ENCODE results near the gene ADGRF1.
"Not testable (repeated sequence)": the region's sequence is repeated elsewhere in the genome, so short reads cannot be mapped to it uniquely, and the experiment has no call there.

The ADGRF1 gene

GRCh38 chr6:47061309-47062300 is 19.5 kb upstream of the ADGRF1 start:
- DNase-seq = peak; percentile 80

DNA sequence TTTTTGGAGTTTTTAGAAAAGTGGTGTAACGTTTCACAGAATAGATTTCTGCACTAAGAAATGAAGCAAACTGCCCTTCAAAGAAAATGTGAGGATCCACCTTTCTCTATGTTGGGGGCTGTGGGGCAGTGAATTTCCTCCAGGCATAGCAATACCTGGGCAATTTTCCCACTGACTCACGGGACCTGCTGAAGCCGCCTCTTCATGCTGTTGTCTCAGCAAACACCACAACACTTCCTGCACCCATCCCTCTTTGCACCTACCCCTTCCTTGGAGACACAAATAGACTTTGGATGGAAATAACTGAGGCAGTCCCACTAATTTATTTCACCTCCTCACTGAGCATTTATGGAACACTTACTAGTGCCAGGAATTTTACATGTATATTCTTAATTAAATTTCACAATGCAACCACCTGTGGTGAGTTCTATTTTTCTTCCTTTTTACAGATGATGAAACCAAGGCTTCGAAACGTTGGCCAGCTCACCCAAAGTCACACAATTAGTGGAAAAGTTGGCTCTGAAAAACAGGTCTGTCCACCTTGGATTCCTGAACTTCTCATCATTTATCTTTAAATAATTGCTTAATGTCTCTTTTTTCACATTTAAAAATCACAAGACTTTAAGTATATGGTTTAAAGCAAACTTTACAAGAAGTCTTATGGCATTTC is 17.2 kb upstream of the ADGRF1 start:
- DNase-seq = no peak

GRCh38 chr6:47057830-47058540 is 15.9 kb upstream of the ADGRF1 start:
- no peak for DNase-seq

GRCh38 chr6:47056832-47057231 is 14.7 kb upstream of the ADGRF1 start:
- DNase-seq = no peak

- not testable (repeated sequence) for DNase-seq
These were observed 12.2 kb upstream of the ADGRF1 start for GRCh38 chr6:47054302-47054701.

GRCh38 chr6:47048638-47049037 is 6.5 kb upstream of the ADGRF1 start:
- DNase-seq = no peak

- peak; percentile 90 for DNase-seq
These were observed 5.6 kb upstream of the ADGRF1 start for GRCh38 chr6:47047479-47048407.

DNA sequence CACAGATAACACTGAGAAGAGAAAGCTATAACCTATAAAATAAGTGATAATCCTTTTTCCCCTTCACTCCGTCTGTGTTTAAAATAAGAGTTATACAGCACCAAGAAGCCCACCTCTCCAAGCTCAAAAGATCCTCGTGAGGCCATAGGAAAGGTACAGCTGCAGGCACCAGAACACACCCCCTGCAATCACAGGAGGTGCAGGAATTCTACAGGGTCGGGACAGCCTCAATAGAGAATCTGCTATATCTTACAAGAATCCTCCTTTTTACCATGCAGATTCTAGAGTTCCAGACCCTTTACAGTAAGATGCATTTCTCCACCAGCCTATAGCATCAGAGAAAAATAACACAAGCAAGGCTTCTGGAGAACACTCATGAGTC is 5.0 kb upstream of the ADGRF1 start:
- DNase-seq = no peak

GRCh38 chr6:47044397-47044796 is 2.3 kb upstream of the ADGRF1 start:
- no peak for DNase-seq

DNA sequence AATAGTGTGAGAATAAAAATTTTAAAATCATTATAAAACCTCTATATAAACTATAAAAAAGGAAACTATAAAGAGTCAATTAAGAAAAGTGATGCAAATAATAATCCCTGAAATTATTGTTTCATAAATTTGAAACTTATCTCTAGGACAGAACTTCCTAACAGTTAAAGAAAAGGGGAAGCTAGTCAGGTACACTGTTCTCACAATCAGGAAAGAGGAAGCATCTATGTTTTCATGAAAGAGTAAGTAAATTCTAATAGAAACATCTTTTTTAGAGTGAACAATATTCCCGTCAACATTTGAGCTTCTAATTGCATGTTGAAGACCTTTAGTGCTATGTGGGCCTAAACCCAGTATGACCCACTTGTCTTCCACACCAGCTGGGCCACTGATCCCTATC is 1.2 kb upstream of the ADGRF1 start:
- no peak for DNase-seq

DNA sequence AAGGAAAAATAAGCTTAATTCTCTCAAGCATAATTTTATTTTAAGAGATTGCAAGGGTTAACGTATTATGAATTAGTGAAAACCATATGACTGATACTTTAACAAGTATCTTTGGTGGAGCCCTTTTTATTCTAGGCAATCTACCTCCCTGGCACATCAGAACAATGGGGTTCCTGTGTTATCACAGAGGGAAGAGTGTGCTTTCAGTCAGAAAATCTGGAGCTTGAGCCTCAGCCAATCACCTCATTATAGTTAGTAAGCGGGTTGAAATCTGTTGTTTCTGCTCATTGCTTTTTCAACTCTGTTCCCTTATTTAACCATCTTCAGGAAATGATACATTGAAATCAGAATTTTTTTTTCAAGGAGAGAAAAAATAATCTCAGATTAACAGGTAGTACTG is 391 bp downstream of the ADGRF1 start:
- DNase-seq = no peak

DNA sequence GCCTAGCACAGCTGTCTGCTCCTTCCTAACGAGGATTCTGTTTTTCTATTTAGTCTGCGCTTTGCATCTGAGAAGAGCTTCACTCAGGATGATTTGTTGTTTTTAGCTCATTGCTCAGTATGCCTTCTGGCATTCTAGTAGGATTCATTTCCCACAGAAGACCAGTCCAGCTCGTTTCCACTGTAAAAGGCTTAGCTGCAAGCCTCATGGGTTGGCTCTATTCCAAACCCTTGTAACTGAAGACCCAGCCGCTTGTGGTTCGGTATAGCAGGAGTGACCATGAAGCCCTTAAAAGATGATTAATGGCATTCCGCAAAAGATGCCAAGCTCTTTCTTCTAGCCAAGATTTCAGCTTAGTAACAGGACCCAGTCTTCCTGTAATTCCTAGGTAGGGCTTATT is 7.2 kb downstream of the ADGRF1 start:
- peak; percentile 76 for DNase-seq

GRCh38 chr6:47034421-47034820 is 7.7 kb downstream of the ADGRF1 start:
- DNase-seq = no peak

- DNase-seq = no peak
These were observed 9.0 kb downstream of the ADGRF1 start for GRCh38 chr6:47032974-47033765.

- no peak for DNase-seq
These were observed 10.5 kb downstream of the ADGRF1 start for GRCh38 chr6:47031656-47032055.

GRCh38 chr6:47029865-47030561 is 12.1 kb downstream of the ADGRF1 start:
- DNase-seq = no peak

GRCh38 chr6:47028835-47029360 is 13.2 kb downstream of the ADGRF1 start:
- DNase-seq = no peak

- no peak for DNase-seq
These were observed 14.8 kb downstream of the ADGRF1 start for GRCh38 chr6:47027315-47027714.

GRCh38 chr6:47026679-47027078 is 15.5 kb downstream of the ADGRF1 start:
- DNase-seq = no peak

DNA sequence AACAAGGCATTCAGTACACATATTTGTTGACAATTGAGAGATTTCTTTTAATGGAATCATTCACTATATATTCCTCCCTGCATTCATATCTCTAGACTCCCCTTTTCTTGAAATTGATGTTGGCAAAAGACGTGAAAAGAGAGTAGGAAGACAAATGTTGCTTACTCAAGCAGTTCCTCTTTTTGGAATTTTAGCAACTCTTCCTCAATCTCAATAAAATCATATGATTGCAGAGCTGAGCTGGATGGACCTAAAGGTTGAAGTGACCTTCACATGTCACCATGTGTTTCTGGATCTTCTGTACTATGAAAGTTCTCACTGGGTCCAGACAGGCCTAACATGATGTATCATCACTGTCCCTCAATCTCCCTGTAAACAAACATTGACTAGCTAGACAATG is 18.6 kb downstream of the ADGRF1 start:
- no peak for DNase-seq

DNA sequence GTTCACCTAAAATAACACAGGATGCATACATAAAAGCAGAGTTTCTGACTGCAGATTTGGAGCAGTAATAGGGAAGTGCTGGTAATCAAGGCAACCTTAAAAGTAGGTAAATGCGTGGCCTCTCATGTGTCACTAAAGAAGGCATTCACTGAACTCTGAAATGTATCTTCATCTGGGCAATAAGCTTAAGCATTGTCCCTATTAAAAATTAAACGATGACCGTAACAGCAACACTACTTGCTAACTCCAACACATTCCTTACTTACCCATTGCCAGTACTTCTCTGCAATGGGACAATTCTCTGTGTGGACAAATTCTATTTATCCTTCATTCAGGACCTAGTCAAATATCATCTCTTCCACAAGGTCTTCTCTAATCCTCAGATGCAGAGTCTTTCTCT is 19.9 kb downstream of the ADGRF1 start:
- no peak for DNase-seq

Data from islet precursor cell (in vitro differentiated cells).